ENCODE data around the gene GPX4. TPM values are rescaled to one million over a fixed set of nuclear protein-coding genes. Genes with fewer than 3 reads are reported as not detected.
A peak's percentile ranks its signal among the peaks of the same experiment; 100 is the strongest.

The GPX4 gene
- total and polyA plus RNA-seq, 9 of the 15 experiments (the other 6 are each of a cell fraction or from before 2014, with no cell fraction given): 61.4 to 661 (median 349) TPM

GRCh38 chr19:1066748-1067340 is 37.0 kb upstream of the GPX4 start, which contains the start of gene ARHGAP45 (continued):
- TF ChIP-seq CHD7 (IDR thresholded peaks at IDR 0.05; ENCODE audit: low read depth, low read length) (no peak), ERF (CRISPR knock-in tag; IDR thresholded peaks at IDR 0.05) (no peak), PML (IDR thresholded peaks at IDR 0.05; ENCODE audit: low read length) (no peak), HNRNPUL1 (IDR thresholded peaks at IDR 0.05; ENCODE audit: low read length) (no peak), HNRNPH1 (optimal IDR thresholded peaks at IDR 0.05; ENCODE audit: low read depth, low read length) (no peak), ZNF444 (CRISPR knock-in tag; IDR thresholded peaks at IDR 0.05) (no peak), RBBP5 (IDR thresholded peaks at IDR 0.05; ENCODE audit: borderline replicate concordance, insufficient read depth, low read length, poor library complexity, severe bottlenecking) (peak; percentile 12), ZC3H8 (IDR thresholded peaks at IDR 0.05) (no peak), ID3 (CRISPR knock-in tag; IDR thresholded peaks at IDR 0.05) (no peak), ID3 (tag; IDR thresholded peaks at IDR 0.05) (no peak), ZNF143 (CRISPR knock-in tag; IDR thresholded peaks at IDR 0.05) (no peak), PHTF2 (CRISPR knock-in tag; IDR thresholded peaks at IDR 0.05) (no peak), POLR2G (IDR thresholded peaks at IDR 0.05; ENCODE audit: low read depth, low read length) (peak; percentile 75)
- TF ChIP-seq, protein P1, sequence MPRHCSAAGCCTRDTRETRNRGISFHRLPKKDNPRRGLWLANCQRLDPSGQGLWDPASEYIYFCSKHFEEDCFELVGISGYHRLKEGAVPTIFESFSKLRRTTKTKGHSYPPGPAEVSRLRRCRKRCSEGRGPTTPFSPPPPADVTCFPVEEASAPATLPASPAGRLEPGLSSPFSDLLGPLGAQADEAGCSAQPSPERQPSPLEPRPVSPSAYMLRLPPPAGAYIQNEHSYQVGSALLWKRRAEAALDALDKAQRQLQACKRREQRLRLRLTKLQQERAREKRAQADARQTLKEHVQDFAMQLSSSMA (CRISPR knock-in tag; IDR thresholded peaks at IDR 0.05): no peak
